GM12878 (cell line): ENCODE results near the gene RTN4R.

Experiments used
- EZH2 ChIP-seq: IDR thresholded peaks from 2 replicates; pipeline ENCODE4 v1.6.1; 2012; ENCODE audit warnings: low read depth, mild to moderate bottlenecking, control low read depth, inconsistent platforms, low read length, borderline replicate concordance; ENCODE audit not compliant: control insufficient read depth
- FOXM1 ChIP-seq: IDR thresholded peaks from 2 replicates; pipeline ENCODE4 v1.6.1; 2012; ENCODE audit warnings: low read depth, mild to moderate bottlenecking, inconsistent platforms, low read length, moderate library complexity
- RB1 ChIP-seq: fragments of 450-650 bp; formaldehyde crosslinking; IDR thresholded peaks from 2 replicates; pipeline ENCODE4 v1.6.1; 2017; ENCODE audit warnings: mild to moderate bottlenecking, borderline replicate concordance
- RCOR1 ChIP-seq: conservative IDR thresholded peaks from 2 replicates; pipeline ENCODE4 v1.6.1; 2012; ENCODE audit warnings: low read depth, low read length, improper control_type of control experiment
- SPI1 ChIP-seq: IDR thresholded peaks from 2 replicates; pipeline ENCODE4 v1.6.1; 2011; ENCODE audit warnings: low read depth, mild to moderate bottlenecking, low read length, moderate library complexity, borderline replicate concordance; ENCODE audit not compliant: insufficient read depth
- TARDBP ChIP-seq: IDR thresholded peaks from 2 replicates; pipeline ENCODE4 v1.6.1; 2016; ENCODE audit warnings: borderline replicate concordance
- USF2 ChIP-seq: IDR thresholded peaks from 2 replicates; pipeline ENCODE4 v1.6.1; 2011; ENCODE audit warnings: low read depth, low read length, improper control_type of control experiment, borderline replicate concordance
- TF ChIP-seq, protein P1 (sequence below): IDR thresholded peaks from 2 replicates; pipeline ENCODE4 v1.6.1; 2012; ENCODE audit warnings: low read depth, low read length, improper control_type of control experiment

GRCh38 chr22:20217563-20217962 is 50.6 kb downstream of the RTN4R start:
- no peak for TF ChIP-seq FOXM1
- TF ChIP-seq RB1 = no peak
- TF ChIP-seq SPI1 = no peak
- no peak for TF ChIP-seq EZH2
- no peak for TF ChIP-seq TARDBP
- no peak for TF ChIP-seq USF2
- TF ChIP-seq, protein P1, sequence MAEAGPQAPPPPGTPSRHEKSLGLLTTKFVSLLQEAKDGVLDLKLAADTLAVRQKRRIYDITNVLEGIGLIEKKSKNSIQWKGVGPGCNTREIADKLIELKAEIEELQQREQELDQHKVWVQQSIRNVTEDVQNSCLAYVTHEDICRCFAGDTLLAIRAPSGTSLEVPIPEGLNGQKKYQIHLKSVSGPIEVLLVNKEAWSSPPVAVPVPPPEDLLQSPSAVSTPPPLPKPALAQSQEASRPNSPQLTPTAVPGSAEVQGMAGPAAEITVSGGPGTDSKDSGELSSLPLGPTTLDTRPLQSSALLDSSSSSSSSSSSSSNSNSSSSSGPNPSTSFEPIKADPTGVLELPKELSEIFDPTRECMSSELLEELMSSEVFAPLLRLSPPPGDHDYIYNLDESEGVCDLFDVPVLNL = no peak
- TF ChIP-seq RCOR1 = no peak
